Prostate gland (tissue), 2 donors: ENCODE data around the gene ZBTB7B.

ENCODE experiments used
- CTCF ChIP-seq, 4 experiments: fragments of 200-600 bp in 2 of 4; fragments of 450-650 bp in 2 of 4; sonication (generic) in 2 of 4; IDR thresholded peaks; 1 replicate in 3 of 4; 2 replicates in 1 of 4; pipeline ENCODE4 v1.5.1; 2016 to 2019; ENCODE audit warnings: antibody characterized with exemption in 4 of 4, mild to moderate bottlenecking in 2 of 4, moderate library complexity in 2 of 4
- POLR2A ChIP-seq: fragments of 450-650 bp; IDR thresholded peaks from one replicate; pipeline ENCODE4 v1.6.1; 2016; ENCODE audit warnings: antibody characterized with exemption, mild to moderate bottlenecking
- POLR2AphosphoS5 ChIP-seq: sonication (generic); formaldehyde crosslinking; IDR thresholded peaks from one replicate; pipeline ENCODE4 v1.6.1; 2017; ENCODE audit warnings: antibody characterized with exemption

GRCh38 chr1:155024315-155024714 lies 21.7 kb downstream of the ZBTB7B start:
- TF ChIP-seq CTCF (IDR thresholded peaks at IDR 0.05) (no peak), POLR2A (no peak), POLR2AphosphoS5 (no peak)
